GM19351 (cell line): ENCODE measurements around the gene WDR36.
"Not testable (repeated sequence)": the region's sequence is repeated elsewhere in the genome, so short reads cannot be mapped to it uniquely, and the experiment has no call there.

Experiments
- ATAC-seq: cut with Tn5 transposase; IDR thresholded peaks from one replicate; pipeline ENCODE4 v1.9.1; 2021; ENCODE audit warnings: mild to moderate bottlenecking, moderate library complexity; ENCODE audit not compliant: unreplicated experiment

WDR36 gene

DNA sequence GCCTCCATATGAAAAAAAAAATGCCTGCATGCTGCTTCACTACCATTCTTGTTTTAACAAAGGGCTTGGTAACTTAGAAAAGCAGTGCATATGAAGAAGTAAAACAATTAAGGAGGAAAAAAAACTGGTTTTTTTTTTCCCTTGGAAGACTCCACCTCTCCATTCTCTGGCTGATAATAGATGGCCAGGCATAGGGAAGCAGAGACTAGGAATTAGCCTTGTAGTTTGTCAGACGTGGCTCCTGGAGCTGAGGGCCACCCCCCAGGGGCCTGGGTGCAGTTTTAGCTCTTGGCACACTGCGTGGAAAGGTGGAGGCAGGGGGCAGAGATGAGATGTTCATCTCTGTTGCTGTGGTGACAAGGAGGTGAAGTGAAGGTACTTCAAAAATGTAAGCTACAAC is 42.7 kb downstream of the WDR36 start:
- no peak for ATAC-seq

DNA sequence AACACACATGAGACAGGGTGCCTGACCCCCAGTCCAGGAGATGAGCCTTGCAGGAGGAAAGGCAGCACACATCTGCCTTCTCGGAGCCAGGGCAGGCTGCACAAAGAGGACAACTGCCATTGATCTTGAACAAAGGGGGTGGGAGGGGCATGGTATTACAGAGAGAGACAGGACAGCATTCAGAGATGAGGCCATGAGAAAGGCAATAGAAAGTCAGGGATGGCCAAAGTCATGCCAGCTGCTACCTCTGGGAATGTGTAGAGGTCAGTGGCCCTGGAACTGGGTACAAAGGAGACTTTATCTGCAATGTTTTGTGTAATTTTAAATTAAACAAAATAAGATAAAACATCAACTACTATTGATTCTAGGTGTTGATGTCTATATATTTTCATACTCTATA is 43.2 kb downstream of the WDR36 start:
- ATAC-seq, result no peak

DNA sequence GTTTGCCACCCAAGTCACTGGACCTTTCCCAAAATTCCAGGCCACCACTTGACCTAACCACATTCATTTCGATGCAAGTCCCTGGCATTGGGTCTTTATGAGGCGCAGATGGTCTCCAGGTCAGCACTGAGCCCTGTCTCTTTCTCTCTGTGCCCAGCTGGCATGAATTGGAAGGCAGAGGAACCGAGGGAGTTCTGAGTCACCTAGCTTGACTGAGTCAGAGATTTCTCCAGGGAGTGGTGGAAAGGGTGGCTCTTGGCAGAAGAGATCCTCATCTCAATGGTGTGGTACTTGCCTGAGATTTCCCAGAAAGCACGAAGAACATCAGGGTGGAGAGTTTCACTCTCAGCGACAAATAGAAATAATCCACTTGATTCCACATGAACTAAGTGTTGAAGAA is 43.8 kb downstream of the WDR36 start:
- ATAC-seq, result no peak

DNA sequence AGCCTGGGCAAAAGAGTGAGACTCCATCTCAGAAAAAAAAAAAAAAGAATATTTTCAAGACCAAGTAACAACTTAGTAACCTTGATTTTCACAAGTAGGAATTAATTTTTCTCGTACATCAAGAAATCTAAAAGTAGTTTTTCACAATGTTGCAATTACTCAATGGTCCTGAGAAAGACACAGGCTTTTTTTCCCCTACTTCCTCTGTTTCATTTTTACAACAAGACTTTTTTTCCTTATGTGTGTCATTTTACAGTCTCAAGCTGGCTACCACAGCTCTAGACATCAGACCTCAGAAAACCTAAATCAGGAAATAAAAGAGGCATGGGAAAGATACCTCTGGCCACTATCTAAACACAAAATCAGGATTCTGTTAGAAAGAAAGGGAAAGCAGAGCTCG is 45.9 kb downstream of the WDR36 start:
- ATAC-seq, result no peak

DNA sequence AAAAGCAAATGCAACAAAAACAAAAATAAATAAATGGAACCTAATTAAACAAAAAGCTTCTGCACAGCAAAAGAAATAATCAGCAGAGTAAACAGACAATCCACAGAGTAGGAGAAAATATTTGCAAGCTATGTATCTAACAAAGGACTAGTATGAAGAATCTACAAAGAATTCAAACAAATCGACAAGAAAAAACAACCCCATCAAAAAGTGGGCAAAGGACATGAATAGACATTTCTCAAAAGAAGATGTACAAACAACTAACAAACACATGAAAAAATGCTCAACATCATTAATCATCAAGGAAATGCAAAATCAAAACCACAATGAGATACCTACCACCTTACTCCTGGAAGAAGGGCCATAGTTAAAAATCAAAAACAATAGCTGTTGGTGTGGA is 49.3 kb downstream of the WDR36 start:
- ATAC-seq, result not testable (repeated sequence)

DNA sequence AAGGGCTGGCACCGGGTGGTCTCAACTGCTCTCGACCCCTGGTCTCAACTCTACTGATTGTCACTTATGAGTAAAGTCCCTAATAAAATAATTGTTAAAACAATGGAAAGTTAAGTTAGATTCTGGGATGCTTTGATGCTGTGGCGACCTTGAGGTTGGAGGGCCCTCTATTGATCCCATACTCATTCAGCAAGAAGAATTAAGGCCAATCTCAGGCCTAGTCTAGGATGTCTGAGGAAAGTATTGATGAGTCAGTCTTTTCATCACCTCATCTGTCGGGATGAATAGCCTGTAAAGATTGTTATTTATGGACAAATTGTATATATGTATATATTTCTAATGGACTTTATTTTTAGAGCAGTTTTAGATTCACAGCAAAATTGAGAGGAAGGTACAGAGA is 50.8 kb downstream of the WDR36 start:
- ATAC-seq, result no peak

DNA sequence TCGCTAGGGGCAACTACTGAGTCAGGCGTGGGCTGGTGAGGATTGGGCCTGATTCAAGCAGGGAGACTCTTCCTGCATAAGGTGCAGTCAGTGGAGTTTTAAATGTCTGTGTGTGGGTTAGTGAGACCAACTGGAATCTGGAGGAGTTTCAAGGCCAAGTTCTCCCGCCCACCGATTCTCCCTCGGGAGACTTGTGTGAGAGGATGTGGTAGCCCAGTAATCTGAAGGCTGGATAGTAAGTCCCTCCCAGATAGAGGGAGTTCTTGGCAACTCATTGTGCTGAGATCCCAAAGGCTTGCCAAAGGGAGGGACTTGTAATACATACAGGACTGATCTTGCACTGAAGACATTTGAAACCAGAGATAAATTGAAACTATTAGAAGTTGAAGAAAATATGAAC is 51.8 kb downstream of the WDR36 start:
- ATAC-seq, result peak; percentile 32

DNA sequence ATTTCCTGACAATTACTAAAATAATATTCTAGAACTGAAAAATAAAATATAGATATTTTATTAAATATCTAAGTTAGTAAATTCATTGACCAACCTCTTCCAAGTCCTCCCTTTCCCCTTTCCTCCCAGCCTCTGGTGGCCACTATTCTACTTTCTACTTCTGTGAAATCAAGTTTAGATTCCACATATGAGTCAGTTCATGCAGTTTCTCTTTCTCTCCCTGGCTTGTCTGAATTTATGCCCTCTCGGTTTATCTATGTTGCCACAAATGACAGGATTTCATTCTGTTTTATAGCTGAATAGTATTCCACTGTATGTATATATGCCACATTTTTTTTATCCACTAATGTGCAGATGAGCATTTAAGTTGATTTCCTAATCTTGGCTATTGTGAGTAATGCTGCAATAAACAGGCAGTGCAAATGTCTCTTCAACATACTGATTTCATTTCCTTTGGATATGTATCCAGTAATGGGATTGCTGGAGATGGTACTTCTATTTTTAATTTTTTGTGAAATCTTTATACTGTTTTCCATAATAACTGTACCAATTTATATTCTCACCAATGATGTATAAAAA is 52.3 kb downstream of the WDR36 start:
- ATAC-seq, result peak; percentile 98

DNA sequence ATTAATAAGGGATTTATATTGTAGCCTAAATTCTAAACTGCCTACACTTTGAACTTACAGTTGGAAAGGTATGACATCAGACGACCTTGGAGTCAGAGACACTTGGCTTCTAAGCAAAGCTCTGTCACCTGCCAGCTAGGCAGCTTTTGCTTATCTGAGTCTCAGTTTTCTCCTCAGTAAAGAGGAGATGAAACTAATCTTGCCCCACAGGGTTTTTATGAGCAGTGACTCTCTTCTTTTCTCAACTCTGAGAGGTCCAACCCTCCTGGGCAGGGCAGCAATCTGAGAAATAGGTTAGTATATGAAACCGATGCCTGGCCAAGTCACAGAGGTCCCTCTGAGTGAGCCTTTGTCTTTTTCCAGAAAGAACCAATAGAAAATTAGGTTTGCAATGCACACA is 53.9 kb downstream of the WDR36 start:
- no peak for ATAC-seq

DNA sequence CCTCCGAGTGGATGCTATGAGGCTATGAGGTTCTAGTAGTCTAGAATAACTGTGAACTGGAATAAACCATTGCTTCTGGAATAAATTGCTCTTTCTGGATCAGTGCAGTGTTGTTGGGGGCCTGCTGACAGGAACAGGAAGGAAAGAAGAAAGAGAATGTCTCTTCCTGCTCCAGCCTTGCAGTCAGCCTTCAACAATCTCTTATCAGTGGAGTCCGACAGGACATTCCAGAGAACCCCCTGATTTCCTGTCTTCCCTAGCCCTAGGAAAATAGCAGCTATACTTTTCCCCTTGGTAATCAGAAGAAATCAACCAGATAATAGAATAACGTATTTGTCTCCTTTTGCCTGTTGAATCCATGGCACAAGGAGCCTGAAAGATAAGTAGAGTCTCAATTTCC is 55.4 kb downstream of the WDR36 start:
- no peak for ATAC-seq

DNA sequence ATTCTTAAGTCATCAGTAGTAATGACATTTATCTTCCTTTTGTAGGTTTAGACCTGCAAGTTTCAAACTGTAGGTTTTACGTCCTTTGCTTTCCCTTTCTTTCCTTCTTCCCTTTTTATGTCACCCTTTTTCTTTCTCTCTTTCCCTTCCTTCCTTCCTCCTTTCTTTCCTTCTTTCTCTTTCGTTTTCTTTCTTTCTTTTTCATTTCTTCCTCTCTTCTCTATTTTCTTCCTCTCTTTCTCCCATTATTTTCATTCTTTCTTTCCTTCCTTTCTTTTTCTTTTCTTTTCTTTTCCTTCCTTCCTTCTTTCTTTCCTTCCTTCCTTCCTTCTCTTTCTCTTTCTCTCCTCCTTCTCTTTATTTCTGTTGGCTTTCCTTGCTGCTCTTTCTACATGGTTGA is 59.9 kb downstream of the WDR36 start:
- no peak for ATAC-seq

DNA sequence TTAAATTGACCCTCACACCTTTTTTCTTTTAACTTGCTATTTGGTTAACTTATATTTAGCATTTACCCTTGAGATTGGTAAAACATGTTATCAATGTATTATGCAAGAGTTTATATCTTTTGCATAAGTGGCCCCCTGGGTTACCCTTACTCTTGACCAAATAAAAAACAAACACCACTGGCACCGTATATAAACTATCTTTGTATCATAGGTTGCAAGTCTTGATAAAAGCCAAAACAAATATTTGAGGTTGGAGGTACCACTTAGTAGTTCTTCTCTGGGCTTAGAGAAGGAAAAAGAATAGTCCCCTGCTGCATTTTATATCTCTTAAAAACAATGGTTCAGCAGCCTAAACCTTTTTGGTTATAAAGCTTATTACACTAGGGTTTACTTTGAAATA is 61.3 kb downstream of the WDR36 start:
- no peak for ATAC-seq

DNA sequence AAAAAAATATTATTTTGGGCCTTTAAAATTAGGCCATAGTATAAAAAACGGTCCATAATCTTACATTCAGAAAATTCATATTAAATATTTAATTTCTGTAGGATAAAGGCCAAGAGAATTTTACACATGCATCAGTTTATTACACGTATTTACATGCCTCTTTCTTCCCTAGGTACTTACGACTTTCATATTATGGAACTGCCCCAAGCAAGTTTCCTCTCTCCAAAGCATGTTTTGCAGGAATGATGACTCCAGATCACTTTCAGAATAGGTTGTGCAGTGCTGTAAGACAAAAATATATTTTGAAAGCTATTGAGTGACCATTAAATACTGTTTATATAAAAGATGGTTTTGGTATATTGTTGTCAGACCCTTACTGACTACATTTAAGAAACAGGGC is 61.8 kb downstream of the WDR36 start:
- ATAC-seq, result no peak

DNA sequence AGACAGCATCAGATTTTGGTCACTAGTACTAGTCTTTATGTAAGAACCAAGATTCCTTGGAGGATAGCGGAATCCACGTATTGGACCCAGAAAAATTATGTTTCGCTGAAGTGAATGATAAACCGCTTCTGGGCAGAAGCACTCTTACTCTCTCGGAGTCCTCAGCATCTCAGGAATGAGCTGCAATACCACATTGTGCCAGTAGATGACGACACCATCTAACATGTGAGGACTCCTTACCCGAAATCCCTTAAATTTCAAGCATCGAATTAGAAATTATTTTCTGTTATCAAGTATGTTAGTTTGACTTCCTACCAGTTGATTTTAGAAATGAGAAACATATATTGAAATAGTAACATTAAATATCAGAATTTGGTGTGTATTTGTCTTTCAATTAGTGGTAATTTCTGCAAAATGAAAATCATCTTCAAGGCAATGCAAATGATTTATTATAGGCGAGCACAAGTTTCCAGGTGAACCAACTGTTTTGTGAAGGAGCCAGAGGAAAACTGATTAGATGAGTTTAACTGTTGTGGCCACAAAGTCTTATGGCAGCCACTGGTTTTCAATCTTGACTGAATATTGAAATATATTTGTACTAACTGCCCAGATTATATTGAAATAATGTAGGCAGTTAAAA is 66.1 kb downstream of the WDR36 start:
- ATAC-seq, result peak; percentile 88

DNA sequence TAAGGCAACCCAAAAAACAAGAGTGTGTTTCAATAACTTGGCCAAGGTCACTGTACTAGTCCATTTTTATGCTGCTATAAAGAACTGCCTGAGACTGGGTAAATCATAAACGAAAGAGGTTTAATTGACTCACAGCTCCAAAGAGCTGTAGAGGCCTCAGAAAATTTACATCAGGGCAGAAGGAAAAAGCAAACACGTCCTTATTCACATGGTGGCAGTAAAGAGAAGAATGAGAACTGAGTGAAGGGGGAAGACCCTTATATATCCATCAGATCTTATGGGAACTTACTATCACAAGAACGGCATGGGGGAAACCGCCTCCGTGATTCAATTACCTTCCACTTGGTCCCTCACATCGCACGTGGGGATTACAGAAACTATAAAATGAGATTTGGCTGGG is 67.7 kb downstream of the WDR36 start:
- ATAC-seq, result no peak

DNA sequence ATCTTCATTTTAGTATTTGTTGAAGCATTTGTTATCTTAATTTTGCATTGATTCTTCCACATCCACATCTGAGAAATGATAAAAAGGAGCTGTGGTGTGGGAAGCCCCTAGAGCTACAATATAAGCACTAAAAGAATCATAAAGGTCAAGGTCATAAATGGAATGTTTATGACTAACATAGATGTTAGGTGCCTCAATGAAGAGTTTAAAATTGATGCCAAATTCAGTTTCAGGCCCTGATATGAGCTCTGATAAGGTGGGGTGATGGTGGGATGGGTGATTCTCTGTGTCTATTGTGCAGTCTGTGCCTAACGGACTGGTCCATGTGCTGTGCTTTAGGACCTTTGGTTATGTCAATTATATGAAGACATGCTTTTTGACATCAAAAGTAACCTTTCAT is 70.9 kb downstream of the WDR36 start:
- no peak for ATAC-seq

DNA sequence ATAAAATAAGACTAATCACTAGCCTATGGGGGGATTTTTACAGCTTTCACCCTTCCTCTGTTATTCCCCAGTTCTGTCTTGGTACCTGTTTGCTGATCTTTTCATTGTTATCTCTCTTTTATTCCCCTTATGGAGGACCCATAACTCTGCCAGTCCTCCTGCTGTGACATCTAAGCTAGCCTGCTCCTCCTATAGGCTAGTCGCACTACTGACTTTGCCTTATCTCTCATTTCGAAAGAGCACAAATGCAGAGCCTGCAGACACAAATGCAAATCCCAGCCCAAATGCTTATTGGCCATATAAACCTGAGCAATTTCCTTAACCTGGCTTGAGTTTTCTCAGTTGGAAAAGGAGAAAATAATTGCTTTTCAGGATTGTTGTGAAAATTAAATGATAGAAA is 72.9 kb downstream of the WDR36 start:
- ATAC-seq, result no peak

DNA sequence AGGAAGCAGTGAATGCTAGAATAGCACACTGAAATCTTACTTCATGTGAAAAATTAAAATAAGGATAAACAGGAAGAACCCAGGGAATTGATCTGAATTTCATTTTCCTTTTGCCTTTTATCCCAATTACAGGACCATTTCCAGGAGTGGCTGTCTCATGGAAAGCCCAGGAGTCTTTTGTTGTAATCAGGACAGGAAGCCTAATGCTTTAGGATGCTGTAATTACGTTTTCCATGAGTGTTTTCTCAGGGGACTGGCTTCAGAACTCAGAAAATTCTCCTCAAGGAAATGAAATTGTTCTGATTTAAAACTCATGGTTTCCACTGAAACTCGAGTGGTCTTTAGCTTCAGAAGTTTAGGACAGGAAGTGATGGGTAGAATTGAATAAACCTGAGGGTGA is 75.4 kb downstream of the WDR36 start:
- no peak for ATAC-seq

DNA sequence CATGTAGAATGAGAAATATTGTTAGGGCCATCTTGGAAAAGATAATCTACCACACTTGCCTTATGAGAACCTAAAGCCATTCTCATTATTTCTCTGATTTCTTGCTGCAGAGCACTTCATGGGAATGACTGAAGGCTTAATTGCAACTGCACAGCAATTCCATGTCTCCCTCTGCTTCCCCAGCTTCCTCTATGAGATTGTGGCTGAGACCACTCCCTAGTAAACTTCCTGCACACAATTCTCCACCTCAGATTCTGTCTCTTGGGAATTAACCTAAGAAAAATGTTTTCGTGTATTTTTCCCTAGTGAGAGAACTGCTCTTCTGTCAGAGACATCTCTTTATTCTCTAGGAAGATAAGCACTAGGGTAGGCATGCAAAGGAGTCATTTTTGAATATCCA is 76.5 kb downstream of the WDR36 start:
- ATAC-seq, result no peak

DNA sequence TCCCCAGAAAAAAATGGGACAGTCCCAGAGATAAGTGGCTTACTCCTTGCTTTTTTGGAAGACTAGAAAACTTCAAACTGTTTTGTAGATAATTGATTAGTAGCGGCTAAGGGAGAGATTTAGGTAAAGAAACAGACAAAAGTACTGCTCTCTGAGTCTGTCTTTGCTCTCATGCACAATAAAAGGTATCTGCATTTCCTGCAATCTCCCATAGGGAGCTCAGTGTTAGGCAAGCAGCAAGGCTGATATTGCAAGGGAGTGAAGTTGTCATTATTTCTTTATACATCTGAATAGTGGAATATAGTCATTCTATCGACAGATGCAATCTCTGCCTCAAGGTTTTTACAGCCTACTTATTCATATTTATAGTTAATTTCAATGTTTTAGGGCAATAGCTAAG is 77.1 kb downstream of the WDR36 start:
- ATAC-seq, result no peak

DNA sequence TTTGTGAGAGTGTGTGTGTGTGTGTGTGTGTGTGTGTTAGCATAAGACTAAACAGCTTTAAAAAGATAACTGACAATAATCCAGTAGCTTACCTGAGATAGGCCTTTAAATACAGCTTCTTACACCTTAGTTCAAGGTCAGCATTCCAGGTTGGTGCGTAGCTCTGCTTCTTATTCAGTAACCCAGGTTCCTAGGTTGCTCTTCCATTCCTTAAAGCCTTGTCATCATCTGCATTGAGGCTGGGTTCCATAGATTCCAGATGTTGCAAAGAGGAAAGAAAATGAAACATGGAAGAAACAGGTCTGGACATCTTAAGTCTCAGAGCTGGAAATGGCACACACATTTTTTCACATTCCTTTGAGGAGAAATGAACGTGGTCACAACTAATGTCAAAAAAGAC is 78.1 kb downstream of the WDR36 start:
- ATAC-seq, result no peak

DNA sequence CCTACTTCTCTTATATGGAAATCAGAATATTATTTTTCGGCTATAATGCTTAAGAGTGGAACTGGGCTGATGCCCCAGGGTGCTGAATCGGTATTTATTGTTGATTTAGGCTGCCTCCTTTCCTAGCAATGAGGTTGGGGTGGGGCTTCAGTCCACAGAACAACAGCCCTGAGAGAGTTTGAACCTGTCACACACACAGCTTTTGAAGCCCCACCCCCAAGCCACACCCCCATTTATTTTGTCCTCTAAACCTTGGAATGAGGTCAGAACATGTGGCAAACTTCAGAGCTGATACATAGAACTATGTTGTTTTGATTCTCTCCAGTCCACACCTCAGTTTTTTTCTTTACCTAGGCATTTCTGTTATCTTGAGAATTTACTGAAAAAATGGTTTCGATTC is 80.4 kb downstream of the WDR36 start:
- no peak for ATAC-seq

DNA sequence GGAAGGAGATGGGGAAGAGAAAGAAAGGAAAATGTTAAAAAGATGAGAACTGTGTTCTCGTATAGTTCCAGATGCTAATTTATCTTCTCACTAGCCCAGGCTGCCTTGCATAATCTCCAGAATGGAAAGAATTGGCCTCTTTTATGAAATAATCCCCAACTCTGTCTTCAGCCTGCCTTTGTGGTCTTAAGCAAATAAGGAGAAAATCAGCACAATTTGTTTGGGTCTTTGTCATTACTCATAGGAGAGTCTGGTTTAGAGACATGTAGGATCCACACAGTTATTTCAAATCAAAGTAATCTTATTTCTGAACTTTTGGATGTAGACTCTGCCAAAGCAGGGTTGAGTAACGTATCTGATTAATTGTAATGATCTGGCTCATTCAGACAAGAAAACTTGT is 81.3 kb downstream of the WDR36 start:
- ATAC-seq, result no peak
